ENCODE results near the gene POTEG. TPM values are rescaled to one million over a fixed set of nuclear protein-coding genes. Genes with fewer than 3 reads are reported as not detected.
"Not testable (repeated sequence)": the region's sequence is repeated elsewhere in the genome, so short reads cannot be mapped to it uniquely, and the experiment has no call there.

The POTEG gene
- total RNA-seq, 2 experiments from 2014 or later = 0.63 to 2.0 TPM

GRCh38 chr14:19383008-19383584 lies 51.0 kb downstream of the POTEG start:
- intact Hi-C loops (cut with micrococcal nuclease; ENCODE audit: unreplicated experiment); H2AFZ ChIP-seq (ENCODE audit: low read length); H3K27ac ChIP-seq (ENCODE audit: low read depth, low read length, poor library complexity, severe bottlenecking); H3K4me1 ChIP-seq (ENCODE audit: insufficient read depth, low read length, poor library complexity, severe bottlenecking); H3K36me3 ChIP-seq (ENCODE audit: insufficient read depth, low read length); H3K79me2 ChIP-seq (ENCODE audit: insufficient read depth, low read depth, low read length); H4K20me1 ChIP-seq (ENCODE audit: insufficient read depth, low read length); H3K4me2 ChIP-seq (ENCODE audit: low read length); BruUV-seq (replicated peaks); H3K9me3 ChIP-seq (ENCODE audit: low read length); POLR2A ChIA-PET; DNase-seq (ENCODE audit: low spot score); CTCF ChIA-PET (ENCODE audit: unreplicated experiment); H3K4me3 ChIP-seq (ENCODE audit: low read depth, low read length, poor library complexity, severe bottlenecking); H3K9me2 ChIP-seq (ENCODE audit: insufficient read depth, low read length): not testable (repeated sequence)

GRCh38 chr14:19380137-19380536 lies 54.0 kb downstream of the POTEG start:
- CTCF ChIA-PET (ENCODE audit: unreplicated experiment); DNase-seq (ENCODE audit: low spot score); H3K79me2 ChIP-seq (ENCODE audit: insufficient read depth, low read depth, low read length); H4K20me1 ChIP-seq (ENCODE audit: insufficient read depth, low read length); H3K9me2 ChIP-seq (ENCODE audit: insufficient read depth, low read length); H3K36me3 ChIP-seq (ENCODE audit: insufficient read depth, low read length); H3K4me3 ChIP-seq (ENCODE audit: low read depth, low read length, poor library complexity, severe bottlenecking); BruUV-seq (replicated peaks); intact Hi-C loops (cut with micrococcal nuclease; ENCODE audit: unreplicated experiment); H3K4me2 ChIP-seq (ENCODE audit: low read length); H3K4me1 ChIP-seq (ENCODE audit: insufficient read depth, low read length, poor library complexity, severe bottlenecking); H2AFZ ChIP-seq (ENCODE audit: low read length); POLR2A ChIA-PET; H3K9me3 ChIP-seq (ENCODE audit: low read length); H3K27ac ChIP-seq (ENCODE audit: low read depth, low read length, poor library complexity, severe bottlenecking): not testable (repeated sequence)

GRCh38 chr14:19374451-19374903 lies 59.7 kb downstream of the POTEG start:
- H3K79me2 ChIP-seq (ENCODE audit: insufficient read depth, low read depth, low read length); BruUV-seq (replicated peaks); H3K9me2 ChIP-seq (ENCODE audit: insufficient read depth, low read length); H3K4me1 ChIP-seq (ENCODE audit: insufficient read depth, low read length, poor library complexity, severe bottlenecking); H4K20me1 ChIP-seq (ENCODE audit: insufficient read depth, low read length); CTCF ChIA-PET (ENCODE audit: unreplicated experiment); H3K27ac ChIP-seq (ENCODE audit: low read depth, low read length, poor library complexity, severe bottlenecking); POLR2A ChIA-PET; DNase-seq (ENCODE audit: low spot score); H3K36me3 ChIP-seq (ENCODE audit: insufficient read depth, low read length); H3K4me3 ChIP-seq (ENCODE audit: low read depth, low read length, poor library complexity, severe bottlenecking); H3K9me3 ChIP-seq (ENCODE audit: low read length); intact Hi-C loops (cut with micrococcal nuclease; ENCODE audit: unreplicated experiment); H2AFZ ChIP-seq (ENCODE audit: low read length); H3K4me2 ChIP-seq (ENCODE audit: low read length): not testable (repeated sequence)

- H3K4me3 ChIP-seq (ENCODE audit: low read depth, low read length, poor library complexity, severe bottlenecking); H3K79me2 ChIP-seq (ENCODE audit: insufficient read depth, low read depth, low read length); intact Hi-C loops (cut with micrococcal nuclease; ENCODE audit: unreplicated experiment); BruUV-seq (replicated peaks); H3K9me3 ChIP-seq (ENCODE audit: low read length); H3K4me2 ChIP-seq (ENCODE audit: low read length); H3K9me2 ChIP-seq (ENCODE audit: insufficient read depth, low read length); H3K4me1 ChIP-seq (ENCODE audit: insufficient read depth, low read length, poor library complexity, severe bottlenecking); H3K36me3 ChIP-seq (ENCODE audit: insufficient read depth, low read length); POLR2A ChIA-PET; DNase-seq (ENCODE audit: low spot score); H2AFZ ChIP-seq (ENCODE audit: low read length); CTCF ChIA-PET (ENCODE audit: unreplicated experiment); H3K27ac ChIP-seq (ENCODE audit: low read depth, low read length, poor library complexity, severe bottlenecking); H4K20me1 ChIP-seq (ENCODE audit: insufficient read depth, low read length): not testable (repeated sequence)
Measured at GRCh38 chr14:19372813-19373500, 61.2 kb downstream of the POTEG start.

GRCh38 chr14:19371767-19372166 lies 62.4 kb downstream of the POTEG start:
- H3K9me2 ChIP-seq (ENCODE audit: insufficient read depth, low read length); H3K36me3 ChIP-seq (ENCODE audit: insufficient read depth, low read length); H3K9me3 ChIP-seq (ENCODE audit: low read length); BruUV-seq (replicated peaks); H3K79me2 ChIP-seq (ENCODE audit: insufficient read depth, low read depth, low read length); H3K4me2 ChIP-seq (ENCODE audit: low read length); H3K4me1 ChIP-seq (ENCODE audit: insufficient read depth, low read length, poor library complexity, severe bottlenecking); H3K4me3 ChIP-seq (ENCODE audit: low read depth, low read length, poor library complexity, severe bottlenecking); CTCF ChIA-PET (ENCODE audit: unreplicated experiment); DNase-seq (ENCODE audit: low spot score); H3K27ac ChIP-seq (ENCODE audit: low read depth, low read length, poor library complexity, severe bottlenecking); H2AFZ ChIP-seq (ENCODE audit: low read length); H4K20me1 ChIP-seq (ENCODE audit: insufficient read depth, low read length); intact Hi-C loops (cut with micrococcal nuclease; ENCODE audit: unreplicated experiment); POLR2A ChIA-PET: not testable (repeated sequence)

- H3K27ac ChIP-seq (ENCODE audit: low read depth, low read length, poor library complexity, severe bottlenecking); BruUV-seq (replicated peaks); H2AFZ ChIP-seq (ENCODE audit: low read length); H4K20me1 ChIP-seq (ENCODE audit: insufficient read depth, low read length); intact Hi-C loops (cut with micrococcal nuclease; ENCODE audit: unreplicated experiment); H3K4me2 ChIP-seq (ENCODE audit: low read length); H3K9me2 ChIP-seq (ENCODE audit: insufficient read depth, low read length); CTCF ChIA-PET (ENCODE audit: unreplicated experiment); H3K4me1 ChIP-seq (ENCODE audit: insufficient read depth, low read length, poor library complexity, severe bottlenecking); H3K4me3 ChIP-seq (ENCODE audit: low read depth, low read length, poor library complexity, severe bottlenecking); POLR2A ChIA-PET; H3K36me3 ChIP-seq (ENCODE audit: insufficient read depth, low read length); H3K9me3 ChIP-seq (ENCODE audit: low read length); DNase-seq (ENCODE audit: low spot score); H3K79me2 ChIP-seq (ENCODE audit: insufficient read depth, low read depth, low read length): not testable (repeated sequence)
Measured at GRCh38 chr14:19362803-19363202, 71.3 kb downstream of the POTEG start.

Measured in OCI-LY7 (cell line).